Transverse colon (tissue), 3 donors: ENCODE data around the gene LENG1.

Source experiments
- CTCF ChIP-seq, 5 experiments: fragments of 200-600 bp in 3 of 5; fragments of 450-650 bp in 2 of 5; sonication (generic) in 3 of 5; IDR thresholded peaks; 1 replicate in 2 of 5; 2 replicates in 3 of 5; pipeline ENCODE4 v1.5.1; 2016 to 2017; ENCODE audit warnings: antibody characterized with exemption in 5 of 5, inconsistent platforms in 3 of 5, mild to moderate bottlenecking in 2 of 5, moderate library complexity in 1 of 5
- POLR2A ChIP-seq: fragments of 450-650 bp; IDR thresholded peaks from one replicate; pipeline ENCODE4 v1.6.1; 2016; ENCODE audit warnings: antibody characterized with exemption, mild to moderate bottlenecking, moderate library complexity

- TF ChIP-seq CTCF (IDR thresholded peaks at IDR 0.05) (no peak), POLR2A (no peak)
Measured at GRCh38 chr19:54114340-54115108, 45.0 kb downstream of the LENG1 start.
